GM19035 (cell line): Measurements from ENCODE around the gene ZNF862.

ENCODE experiments used
- ATAC-seq: cut with Tn5 transposase; IDR thresholded peaks from one replicate; pipeline ENCODE4 v1.9.1; 2021; ENCODE audit not compliant: unreplicated experiment

The ZNF862 gene

DNA sequence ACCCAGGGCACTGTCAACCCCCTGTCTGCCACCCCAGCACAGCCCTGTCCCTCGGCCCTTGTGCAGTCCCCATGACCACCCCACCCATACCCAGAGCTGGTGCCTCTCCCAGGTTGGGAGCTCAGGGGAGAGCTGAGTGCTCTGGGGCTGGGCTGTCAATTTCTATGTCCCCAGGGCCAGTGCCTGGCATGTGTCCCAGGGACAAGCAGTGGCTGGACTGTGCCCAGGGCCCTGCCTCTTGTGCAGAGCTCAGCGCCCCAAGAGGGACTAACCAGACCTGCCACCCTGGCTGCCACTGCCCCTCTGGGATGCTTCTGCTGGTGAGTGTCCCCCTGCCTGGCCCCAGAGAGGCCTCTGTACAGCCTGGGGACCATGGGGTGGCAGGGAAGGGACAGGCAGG lies 29.0 kb upstream of the ZNF862 start:
- no peak for ATAC-seq

DNA sequence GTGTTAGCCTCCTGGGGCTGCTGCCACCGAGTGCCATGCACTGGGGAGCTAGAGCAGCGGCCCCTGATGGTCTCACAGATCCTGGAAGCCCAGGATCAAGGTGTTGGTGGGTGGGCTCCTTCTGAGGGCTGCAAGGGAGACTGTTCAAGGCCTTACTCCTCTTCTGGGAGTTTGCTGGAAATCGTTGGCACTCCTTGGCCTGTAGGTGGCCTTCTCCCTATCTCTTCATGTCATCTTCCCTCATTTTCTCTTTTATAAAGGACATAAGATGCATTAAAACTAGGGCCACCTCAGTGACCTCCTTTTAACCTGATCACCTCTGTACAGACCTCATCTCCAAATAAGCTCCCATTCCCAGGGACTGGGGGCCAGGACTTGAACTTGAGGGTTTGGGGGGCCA lies 27.0 kb upstream of the ZNF862 start:
- no peak for ATAC-seq

DNA sequence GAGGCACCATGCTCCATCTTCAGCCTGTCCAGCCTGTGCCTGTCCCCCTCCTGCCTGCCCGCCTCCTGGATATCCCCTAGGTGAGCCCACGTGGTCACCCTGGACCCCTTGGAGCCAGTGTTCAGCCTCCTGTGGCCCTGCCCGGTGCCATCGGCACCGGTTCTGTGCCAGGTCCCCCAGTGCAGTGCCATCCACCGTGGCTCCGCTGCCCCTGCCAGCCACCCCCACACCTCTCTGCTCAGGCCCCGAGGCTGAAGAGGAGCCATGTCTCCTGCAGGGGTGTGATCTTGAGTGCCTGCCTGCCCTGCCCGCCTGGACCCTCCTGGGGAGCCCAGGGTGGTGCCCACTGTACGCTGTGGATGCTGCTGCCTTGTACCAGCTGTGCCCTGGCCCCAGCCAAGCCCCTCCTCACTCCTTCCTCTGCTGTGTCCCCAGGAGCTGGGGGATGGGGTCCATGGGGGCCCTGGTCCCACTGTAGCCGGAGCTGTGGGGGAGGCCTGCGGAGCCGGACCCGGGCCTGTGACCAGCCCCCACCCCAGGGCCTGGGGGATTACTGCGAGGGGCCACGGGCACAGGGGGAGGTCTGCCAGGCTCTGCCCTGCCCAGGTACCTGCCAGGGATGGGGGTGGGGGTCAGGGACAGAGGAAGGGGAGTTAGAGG lies 26.2 kb upstream of the ZNF862 start:
- ATAC-seq: no peak

DNA sequence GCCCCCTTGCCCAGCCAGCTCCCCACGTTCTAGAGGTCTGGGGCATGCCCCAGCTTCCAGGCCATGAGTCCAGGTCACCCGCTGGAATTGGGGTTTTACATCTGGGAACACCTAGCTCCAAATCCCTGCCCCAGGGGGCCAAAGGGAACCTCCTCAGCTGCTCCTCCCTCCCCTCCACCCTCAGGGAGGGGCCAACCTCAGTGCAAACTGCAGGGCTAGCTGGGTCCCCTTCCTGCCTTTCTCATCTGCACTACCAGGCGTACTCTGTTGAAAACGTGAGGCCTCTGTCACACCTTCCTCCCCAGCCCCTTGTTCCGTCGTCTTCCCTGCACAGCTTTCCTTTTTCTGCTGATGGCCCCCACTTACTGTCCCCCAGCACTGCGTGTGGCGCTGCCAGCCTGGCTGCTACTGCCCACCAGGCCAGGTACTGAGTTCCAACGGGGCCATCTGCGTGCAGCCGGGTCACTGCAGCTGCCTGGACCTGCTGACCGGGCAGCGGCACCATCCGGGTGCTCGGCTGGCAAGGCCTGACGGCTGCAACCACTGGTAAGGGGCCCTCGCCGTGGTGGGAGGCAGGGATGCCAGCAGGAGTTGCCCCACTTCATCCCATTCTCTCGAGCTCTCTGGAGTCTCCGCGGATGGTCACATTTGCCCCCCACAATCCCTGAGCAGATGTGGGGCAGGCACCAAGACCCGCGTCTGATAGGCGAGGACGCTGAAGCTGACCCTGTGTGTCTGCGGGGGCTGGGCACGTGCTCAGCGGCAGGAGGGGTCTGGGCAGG lies 24.7 kb upstream of the ZNF862 start:
- no peak for ATAC-seq

DNA sequence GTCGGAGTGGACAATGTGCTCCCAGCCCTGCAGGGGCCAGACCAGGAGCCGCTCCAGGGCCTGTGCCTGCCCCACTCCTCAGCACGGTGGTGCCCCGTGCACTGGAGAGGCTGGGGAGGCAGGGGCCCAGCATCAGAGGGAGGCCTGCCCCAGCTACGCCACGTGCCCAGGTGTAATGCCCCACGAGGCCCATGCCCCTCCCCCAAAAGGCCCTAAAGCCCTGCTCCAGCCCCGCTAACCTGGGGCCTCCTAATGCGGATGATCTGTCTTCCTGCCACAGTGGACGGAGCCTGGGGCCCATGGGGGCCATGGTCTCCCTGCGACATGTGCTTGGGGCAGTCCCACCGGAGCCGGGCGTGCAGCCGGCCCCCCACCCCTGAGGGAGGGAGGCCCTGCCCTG lies 23.7 kb upstream of the ZNF862 start:
- no peak for ATAC-seq

DNA sequence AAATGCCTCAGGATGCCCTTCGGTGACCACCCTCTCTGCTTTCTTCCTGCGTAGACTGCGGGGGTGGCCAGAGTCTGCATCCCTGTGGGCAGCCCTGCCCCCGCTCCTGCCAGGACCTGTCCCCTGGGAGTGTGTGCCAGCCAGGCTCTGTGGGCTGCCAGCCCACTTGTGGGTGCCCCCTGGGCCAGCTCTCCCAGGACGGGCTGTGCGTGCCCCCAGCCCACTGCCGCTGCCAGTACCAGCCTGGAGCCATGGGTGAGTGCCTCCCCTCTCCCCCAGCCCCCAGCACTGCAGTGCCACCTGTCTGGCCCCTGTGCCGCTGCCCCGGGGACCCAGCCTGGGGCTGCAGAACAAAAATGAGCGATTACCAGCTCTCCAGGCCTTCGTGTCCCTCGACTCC lies 23.1 kb upstream of the ZNF862 start:
- no peak for ATAC-seq

DNA sequence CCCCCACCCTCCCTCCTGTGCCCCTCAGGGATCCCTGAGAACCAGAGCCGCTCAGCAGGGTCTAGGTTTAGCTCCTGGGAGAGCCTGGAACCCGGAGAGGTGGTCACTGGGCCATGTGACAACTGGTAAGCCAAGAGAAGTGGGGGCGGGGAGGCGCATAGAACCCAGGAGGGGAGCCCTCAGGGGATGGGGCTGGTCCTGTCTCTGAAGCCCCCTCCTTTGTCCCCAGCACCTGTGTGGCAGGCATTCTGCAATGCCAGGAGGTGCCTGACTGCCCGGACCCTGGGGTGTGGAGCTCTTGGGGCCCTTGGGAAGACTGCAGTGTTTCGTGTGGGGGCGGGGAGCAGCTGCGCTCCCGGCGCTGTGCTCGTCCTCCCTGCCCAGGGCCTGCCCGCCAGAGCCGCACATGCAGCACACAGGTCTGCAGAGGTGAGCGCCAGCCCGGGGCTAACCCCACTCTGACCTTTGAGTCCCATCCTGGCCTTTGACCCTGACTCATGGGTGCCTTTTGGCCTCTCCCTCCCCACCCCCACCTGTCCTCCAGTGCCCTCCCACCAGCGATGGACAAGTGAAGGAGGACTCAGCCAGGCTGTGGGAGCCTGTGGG lies 22.4 kb upstream of the ZNF862 start:
- ATAC-seq: no peak

DNA sequence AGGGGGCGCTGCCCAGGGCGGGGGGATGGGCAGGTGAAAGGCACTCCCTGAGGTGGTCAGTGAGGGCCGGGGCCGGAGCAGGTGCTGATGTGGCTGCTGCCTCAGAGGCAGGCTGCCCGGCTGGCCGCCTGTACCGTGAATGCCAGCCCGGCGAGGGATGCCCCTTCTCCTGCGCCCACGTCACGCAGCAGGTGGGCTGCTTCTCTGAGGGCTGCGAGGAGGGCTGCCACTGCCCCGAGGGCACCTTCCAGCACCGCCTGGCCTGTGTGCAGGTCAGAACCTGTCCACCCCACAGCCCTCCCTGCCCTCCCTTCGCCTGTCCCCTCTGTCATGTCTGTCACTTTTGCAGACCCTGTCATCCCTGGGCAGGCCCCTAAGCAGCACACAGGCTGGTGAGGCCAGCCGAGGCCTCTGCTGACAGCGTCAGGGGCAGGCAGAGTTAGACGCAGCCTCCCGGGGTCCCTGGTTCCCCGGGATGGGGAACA lies 21.9 kb upstream of the ZNF862 start:
- no peak for ATAC-seq

DNA sequence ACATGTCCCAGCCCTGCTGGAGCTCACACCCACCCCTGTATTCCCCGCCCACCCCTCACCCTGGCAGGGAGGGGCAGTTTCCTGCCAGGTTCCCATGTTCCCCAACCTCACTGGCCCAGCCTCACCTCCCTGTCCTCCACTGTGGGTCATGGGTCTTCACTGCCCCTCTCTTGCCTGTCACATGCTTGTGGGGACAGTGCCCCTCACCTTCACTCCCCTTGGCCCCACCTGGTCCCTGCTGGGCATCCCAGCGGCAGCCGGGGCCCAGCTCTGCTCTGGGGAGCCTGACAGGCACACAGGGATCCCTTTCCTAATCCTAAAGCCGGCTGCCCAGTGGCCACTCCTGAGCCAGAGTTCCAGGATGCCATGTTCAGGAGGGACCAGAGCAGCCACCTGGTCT lies 21.4 kb upstream of the ZNF862 start:
- no peak for ATAC-seq

DNA sequence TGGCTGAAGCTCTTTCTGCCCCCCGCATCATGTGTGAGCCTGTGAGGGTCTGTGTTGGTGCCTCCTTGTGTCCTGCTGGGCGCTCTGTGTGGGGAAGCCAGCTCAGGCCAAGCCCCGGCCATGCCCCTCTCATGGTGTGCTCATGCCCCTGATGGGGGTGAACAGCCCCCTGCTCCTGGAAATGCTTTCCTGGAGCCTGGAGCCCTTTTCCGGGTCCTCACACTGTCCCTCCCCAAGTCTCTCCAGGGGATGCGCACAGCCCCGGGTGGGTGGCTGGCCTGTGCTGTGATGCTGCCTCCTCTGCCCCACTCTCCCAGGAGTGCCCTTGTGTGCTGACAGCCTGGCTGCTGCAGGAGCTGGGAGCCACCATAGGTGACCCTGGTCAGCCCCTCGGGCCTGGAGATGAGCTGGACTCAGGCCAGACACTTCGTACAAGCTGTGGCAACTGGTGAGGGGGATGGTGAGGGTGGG lies 20.8 kb upstream of the ZNF862 start:
- no peak for ATAC-seq

DNA sequence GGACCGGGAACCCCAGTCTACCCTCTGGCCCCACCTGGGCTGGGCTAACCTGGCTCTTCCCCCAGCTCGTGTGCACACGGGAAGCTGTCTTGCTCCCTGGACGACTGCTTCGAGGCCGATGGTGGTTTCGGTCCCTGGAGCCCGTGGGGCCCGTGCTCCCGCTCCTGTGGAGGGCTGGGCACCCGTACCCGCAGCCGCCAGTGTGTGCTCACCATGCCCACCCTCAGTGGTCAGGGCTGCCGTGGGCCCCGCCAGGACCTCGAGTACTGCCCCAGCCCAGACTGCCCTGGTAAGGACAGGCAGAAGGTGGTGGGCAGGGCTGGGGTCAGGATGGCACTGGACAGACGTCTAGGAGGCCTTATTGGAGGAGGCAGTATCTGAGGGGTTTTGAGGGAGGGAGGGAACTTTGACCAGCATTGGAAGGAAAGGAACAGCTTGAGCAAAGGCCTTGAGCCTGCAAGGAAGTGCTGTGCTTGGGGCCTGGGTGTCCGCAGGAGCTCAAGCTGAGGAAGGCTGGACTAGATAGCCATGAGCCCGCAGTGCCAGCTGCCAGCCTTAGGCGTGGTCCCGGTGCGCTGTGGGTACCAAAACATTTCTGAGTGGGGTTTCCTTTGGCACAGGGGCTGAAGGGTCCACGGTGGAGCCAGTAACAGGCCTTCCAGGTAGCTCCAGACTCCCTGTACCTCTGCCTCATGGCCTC lies 20.2 kb upstream of the ZNF862 start:
- no peak for ATAC-seq

DNA sequence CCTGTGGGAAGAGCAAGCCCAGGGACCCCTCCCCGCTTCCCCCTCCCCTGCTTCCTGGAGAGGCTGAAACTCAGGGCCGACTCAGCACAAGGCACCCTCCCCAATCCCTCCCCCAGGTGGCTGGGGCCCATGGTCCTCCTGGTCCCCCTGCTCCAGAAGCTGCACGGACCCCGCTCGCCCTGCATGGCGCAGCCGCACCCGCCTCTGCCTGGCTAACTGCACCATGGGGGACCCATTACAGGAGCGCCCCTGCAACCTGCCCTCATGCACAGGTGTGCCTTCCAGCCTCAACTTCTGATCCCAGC lies 19.7 kb upstream of the ZNF862 start:
- ATAC-seq: no peak

DNA sequence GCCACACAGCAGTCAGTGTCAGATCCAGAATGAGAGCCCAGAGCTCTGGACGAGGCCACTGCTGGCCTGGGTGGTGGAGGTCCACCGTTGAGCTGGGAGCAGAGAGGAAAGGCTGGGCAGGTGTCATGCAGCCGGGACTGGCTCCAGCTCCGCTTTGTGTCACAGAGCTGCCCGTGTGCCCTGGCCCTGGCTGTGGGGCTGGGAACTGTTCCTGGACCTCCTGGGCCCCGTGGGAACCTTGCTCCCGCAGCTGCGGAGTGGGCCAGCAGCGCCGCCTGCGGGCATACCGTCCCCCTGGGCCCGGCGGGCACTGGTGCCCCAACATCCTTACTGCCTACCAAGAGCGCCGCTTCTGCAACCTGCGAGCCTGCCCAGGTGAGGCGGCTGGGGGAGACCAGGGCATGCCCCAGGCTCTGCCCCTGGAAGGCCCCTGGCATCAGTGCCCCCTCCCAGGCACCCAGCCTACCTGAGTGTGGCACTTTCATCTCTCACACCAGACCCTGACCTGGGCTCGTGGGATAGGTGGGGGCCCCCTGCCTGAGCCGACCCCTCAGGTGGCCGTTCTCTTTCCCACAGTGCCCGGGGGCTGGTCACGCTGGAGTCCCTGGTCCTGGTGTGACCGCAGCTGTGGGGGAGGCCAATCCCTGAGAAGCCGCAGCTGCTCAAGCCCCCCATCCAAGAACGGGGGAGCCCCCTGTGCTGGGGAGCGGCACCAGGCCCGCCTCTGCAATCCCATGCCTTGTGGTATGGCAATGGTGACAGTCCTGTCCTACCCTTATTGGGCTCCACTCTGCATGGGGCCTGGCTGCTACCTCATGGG lies 18.8 kb upstream of the ZNF862 start:
- no peak for ATAC-seq

DNA sequence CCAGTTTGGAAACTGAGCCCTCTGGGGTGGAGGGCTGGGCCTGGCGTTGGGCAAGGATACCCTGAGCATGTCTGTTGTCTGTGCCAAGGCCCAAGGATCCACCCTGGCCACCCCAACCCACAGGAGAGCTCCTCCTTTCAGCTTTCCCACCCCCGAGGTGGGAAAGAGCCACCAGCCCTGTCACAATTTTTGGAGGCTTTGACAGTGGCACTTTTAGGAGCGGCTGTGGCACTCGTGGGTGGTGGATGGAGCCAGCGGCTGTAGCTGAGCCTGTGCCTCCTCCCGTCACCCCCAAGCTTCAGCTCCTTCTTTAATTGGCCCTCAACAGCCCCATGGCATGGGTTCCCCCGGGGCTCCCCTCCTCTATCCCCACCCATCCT lies 18.2 kb upstream of the ZNF862 start:
- no peak for ATAC-seq

DNA sequence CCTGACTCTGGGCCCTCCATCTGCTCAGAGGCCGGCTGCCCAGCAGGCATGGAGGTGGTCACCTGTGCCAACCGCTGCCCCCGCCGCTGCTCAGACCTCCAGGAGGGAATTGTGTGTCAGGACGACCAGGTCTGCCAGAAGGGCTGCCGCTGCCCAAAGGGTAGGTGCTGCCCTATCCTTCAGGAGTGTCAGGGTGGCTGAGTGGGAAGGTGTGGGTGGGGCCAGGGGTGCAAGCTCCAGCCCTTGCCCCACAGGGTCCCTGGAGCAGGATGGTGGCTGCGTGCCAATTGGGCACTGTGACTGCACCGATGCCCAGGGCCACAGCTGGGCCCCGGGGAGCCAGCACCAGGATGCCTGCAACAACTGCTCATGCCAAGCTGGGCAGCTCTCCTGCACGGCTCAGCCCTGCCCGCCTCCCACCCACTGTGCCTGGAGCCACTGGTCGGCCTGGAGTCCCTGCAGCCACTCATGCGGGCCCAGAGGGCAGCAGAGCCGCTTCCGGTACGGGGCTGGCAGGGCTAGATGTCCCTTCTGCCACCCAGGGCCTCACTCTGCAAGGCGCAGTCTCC lies 17.5 kb upstream of the ZNF862 start:
- no peak for ATAC-seq

DNA sequence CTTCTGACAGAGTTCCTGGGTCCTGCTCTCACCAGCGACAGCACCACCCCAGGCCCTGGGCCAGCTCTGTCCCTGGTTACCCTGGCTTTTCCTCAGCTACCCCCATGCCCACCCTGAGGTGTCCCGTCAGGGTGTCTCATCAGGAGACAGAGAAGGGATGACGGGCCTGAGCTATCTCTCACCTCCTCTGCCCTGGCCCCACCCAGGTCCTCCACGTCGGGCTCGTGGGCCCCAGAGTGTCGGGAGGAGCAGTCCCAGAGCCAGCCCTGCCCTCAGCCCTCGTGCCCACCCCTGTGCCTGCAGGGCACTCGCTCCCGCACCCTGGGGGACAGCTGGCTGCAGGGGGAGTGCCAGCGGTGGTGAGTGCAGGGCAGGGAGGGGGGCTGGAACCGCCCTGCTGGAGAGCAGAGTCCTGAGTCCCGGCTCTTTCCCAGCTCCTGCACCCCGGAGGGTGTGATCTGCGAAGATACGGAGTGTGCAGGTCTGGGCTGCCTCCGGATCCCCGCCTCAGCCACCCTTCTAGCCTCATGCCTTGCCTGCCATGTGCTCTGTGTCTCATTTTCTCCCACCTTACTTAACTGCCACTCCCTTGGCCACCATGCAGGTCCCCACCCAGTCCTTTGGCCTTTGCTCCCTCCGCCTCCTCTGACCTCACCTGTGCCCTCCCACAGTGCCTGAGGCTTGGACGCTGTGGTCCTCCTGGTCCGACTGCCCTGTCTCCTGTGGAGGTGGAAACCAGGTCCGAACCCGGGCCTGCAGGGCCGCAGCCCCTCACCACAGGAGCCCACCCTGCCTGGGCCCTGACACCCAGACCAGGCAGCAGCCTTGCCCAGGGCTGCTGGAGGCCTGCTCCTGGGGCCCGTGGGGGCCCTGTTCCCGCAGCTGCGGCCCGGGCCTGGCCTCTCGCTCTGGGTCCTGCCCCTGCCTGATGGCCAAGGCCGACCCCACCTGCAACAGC lies 16.7 kb upstream of the ZNF862 start:
- no peak for ATAC-seq

DNA sequence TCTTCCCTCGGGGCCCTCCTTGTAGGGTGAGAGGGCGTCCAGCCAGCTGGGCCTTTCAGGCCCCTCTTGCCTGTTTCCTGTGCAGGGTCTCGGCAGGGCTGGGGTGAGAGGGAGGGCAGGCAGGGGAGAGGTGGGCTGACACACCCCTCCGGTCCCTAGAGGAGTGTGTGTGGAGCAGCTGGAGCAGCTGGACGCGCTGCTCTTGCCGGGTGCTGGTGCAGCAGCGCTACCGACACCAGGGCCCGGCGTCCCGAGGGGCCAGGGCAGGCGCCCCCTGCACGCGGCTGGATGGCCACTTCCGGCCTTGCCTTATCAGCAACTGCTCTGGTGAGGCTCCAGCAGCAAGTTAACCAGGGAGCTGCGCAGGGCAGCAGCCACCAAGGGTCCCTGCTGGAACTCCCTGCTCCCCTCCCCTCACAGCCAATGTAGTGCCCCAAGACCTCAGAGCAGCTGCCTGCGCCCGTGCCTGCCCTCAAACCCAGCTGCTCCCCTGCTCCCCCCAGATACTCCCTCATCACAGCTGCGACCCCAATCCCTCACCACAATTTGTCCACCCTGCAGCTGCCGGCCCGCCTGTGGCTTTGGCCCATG lies 15.7 kb upstream of the ZNF862 start:
- no peak for ATAC-seq

DNA sequence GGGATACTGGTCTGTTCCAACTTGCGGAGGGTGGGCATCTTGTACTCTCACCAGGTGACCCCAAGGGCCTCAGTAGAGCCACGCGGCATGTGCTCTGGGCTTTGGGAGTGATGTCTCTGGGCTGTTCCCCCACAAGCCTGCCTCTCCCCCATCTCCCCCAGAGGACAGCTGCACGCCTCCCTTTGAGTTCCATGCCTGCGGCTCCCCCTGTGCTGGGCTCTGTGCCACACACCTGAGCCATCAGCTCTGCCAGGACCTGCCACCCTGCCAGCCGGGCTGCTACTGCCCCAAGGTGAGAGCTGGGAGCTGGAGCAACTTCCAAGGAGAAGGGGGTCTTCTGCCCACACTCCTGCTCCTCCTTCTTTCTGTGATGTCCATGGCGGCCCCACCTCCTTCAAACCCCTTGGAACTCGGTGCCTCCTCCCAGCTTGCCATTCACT lies 15.0 kb upstream of the ZNF862 start:
- no peak for ATAC-seq

DNA sequence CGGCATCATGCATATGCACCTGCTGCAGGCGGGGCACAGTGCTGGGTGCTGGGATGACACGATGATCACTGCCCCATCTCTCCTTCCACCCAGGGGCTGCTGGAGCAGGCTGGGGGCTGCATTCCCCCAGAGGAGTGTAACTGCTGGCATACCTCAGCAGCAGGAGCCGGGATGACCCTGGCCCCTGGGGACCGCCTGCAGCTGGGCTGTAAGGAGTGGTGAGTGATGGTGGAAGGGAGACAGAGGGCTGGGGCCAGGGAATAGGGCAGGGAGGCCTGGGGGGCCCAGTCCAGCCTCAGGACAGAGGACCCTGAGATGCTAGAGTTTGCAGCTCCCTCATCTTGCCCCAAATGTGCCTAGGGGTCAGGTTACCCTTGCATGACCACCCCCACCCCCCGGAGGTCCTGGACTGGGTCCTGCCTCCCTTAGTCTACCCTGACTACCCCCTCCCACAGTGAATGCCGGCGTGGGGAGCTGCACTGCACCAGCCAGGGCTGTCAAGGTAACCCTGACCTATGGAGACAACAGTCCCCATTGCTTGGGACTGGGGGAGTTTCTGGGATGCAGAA lies 14.5 kb upstream of the ZNF862 start:
- no peak for ATAC-seq
